HG03064 (cell line): ENCODE data around the gene KRCC1.

ENCODE experiments used
- ATAC-seq: cut with Tn5 transposase; IDR thresholded peaks from one replicate; pipeline ENCODE4 v1.9.1; 2021; ENCODE audit warnings: low read depth; ENCODE audit not compliant: unreplicated experiment

KRCC1 gene

DNA sequence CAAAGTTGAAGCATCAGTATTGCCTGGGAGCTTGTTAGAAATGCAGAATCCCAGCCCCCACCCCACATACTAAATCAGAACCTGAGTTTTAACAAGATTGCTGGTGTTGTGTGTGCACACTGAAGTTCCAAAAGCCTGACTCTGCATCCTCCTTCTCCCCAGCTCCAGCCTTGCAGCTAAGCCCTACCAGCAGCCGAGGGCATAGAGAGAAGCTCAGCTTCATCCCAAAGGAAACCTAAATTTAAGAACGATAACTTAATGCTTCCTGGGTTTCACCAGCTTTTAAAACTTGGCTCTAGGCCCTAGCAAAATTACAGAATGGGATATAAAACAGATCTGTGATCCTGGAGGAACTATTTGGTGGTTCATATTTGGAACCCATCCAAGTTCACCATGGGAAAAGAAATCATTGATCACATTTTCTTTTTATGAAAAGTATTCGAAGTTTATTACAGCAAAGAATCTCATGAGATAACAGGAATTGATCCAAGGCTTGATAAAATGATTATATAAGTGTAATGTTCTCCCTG, 23.1 kb upstream of the KRCC1 start:
- no peak for ATAC-seq

DNA sequence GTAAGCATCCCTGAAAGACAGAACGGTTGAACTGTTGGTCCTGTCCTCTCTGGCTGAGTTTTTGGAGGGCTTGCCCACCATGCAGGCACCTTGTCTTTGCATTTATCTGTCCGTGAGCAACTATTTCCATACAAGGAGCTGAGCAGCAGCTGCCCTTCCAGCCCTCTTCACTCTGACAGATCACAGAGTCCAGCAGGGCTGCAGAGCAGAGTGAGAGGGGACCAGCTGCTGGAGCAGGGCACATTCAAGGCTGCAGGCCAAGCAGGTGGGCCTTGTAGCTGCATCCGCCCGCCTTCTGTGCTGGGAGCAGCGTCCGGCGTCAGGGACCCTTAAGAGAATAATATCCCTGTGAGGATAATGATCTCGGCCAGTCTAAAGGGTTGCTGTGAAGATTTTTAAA, 21.5 kb upstream of the KRCC1 start:
- ATAC-seq = no peak

DNA sequence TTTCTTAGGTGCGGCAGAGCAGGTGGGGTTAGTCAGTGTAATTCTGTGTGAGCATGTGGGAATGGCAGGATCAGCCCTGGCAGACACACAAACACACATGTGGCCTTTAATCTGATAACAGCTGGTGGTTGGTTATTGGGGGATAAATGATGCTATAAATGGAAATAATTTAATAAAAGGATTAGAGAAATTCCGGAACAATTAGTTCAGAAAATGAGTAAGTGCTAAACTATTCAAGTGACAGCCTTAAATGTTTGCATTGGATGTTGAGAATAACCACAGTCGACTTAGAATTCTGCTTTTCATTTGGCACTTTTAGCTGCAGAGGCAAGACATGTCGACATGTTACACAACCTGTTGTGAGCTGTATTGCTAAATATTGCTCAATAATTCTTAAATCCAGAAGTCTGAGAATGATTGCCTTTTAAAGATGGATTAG, 19.3 kb upstream of the KRCC1 start:
- ATAC-seq = no peak

DNA sequence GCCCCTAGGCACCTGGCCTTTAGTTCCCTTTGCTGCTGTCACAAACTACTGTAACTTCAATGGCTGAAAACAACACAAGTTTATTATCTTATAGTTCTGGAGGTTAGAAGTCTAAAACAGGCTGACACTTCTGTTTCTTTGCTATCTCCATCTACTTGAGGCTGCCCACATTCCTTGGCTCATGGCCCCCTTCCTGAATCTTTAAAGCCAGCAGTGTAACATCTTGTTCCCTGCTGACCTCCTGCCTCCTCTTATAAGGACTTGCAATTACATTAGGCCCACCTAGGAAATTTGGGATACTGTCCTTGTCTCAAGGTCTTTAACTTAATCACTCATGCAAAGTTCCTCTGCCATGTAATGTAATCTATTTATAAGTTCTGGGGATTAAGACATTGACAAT, 18.6 kb upstream of the KRCC1 start:
- no peak for ATAC-seq

DNA sequence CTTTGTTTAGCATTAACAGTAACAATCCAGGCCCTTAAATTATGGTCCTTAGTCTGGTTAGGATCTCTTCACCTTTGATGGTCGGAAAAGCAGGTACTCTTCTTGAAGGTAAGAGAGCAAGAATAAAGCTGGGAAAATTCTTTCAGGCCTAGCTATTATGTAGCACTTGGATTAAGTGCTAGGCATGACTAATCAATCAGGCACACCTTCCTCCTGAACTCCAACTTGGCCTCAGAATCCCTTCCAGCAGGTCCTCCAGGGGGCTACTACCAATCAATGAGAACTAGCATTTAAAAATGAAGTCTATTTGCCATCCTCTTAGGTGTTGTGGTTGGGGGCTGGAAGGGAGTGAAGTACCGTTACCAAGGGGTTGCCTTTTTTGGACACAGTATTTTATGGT, 15.8 kb upstream of the KRCC1 start:
- no peak for ATAC-seq

DNA sequence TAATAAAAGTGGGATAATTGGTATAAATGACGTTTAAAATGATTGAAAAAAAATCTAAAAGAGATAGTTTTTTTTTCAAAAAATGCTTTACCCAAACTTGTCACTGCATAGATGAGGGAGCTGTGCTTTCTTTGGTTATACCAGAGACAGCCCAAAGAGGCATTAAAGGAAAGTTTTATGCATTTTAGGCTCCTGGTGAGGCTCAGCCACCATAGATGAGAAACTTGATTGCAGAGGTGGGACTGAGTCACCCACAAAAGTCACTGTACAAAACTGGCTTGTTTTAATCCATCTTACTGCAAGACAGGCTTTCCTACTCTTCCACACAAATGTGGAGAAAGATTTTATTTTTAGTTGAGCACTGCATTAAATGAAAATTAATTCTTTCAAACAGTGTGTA, 14.5 kb upstream of the KRCC1 start:
- ATAC-seq = no peak

DNA sequence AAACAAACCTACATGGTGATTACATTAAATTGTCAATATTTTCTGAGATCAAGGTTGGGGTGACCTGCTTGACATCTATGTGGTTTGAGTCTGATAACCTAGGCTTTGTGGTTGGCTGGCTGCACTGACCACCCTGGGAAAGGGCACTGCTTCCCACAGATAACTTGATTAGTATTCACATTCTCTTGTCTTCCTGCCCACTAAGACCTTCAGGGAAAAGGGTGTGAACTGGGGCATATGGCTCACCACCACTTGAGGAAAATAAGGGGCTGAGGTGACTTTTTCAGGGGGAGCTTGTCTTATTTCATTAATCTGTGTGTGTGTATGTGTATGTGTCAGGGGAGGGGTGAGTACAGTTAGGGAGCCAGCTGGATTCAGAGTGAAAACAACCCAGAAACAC, 13.5 kb upstream of the KRCC1 start:
- no peak for ATAC-seq

DNA sequence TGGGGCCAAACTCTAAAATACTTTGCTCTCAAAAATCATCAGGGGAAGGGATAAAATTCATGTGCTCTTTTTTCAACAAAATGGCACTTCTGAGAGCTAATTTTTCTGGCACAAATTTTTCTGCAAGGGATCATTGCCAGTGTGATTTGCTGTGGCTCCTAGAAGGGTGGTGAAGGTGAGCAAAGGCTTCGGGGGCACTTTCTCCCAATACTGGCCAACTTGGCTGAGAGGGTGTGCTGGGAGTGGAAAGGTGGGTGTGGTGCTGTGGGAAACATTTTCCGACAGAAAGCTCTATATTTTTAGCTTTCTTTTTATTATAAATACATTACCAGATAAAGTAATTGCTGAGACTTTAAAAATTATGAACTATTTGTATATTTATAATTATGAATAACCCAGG, 12.5 kb upstream of the KRCC1 start:
- ATAC-seq = no peak

DNA sequence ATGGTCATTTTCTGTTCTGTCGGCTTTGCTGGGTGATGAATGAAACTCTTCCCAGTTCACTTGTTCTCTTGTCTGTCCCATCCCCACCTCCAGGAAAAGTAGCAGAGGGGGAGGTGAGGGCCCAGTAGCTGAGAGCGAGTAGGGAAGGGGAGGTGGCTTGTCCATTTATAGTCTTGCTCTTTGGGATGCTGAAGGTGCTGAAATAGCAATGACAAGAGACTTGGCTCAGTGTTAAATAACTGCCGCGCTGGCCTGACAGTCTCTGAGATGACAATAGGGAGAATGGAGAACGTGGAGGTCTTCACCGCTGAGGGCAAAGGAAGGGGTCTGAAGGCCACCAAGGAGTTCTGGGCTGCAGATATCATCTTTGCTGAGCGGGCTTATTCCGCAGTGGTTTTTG, 12.0 kb upstream of the KRCC1 start, which contains the start of gene SMYD1:
Gene SMYD1, plus strand, starts transcription at position 228 of the 400 bp plus-strand sequence. Its CDS starts 40 bp downstream, at position 268.
- ATAC-seq = no peak

DNA sequence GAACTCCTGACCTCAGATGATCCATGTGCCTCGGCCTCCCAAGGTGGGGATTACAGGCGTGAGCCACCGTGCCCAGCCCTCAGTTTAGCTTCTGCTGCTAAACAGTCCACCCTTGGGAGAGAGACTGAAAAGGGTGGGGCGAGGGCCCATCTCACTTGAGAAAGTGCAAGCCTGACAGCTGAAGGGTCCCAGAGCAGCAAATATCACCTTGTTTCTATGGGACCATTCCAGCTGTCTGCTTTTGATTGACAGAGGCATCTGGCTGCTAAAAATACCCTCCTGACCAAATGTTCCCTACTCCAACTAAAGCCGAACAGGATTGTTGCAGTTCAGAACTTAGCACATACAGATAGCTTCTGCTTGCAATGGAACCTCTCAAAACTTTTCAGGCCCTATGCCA, 11.6 kb upstream of the KRCC1 start:
- no peak for ATAC-seq

DNA sequence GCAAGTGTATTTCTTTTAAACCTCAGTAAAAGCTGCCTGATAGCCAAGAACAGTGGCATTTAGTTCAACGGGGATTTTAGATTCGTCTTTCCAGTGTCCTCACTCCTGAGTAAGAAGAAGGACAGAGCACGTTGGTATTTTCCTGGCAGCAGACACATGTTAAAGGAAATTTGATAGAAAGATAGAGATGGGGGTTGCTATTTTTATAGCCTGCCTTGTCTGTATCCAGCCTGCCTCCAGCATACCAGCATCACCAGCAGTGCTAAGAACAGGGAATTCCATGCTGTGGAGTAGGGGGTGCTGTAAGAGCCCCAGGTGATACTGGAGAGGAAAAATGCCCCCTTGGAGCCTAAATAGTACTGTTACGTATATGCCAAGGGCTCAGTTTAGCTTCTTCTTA, 11.0 kb upstream of the KRCC1 start:
- ATAC-seq = no peak

DNA sequence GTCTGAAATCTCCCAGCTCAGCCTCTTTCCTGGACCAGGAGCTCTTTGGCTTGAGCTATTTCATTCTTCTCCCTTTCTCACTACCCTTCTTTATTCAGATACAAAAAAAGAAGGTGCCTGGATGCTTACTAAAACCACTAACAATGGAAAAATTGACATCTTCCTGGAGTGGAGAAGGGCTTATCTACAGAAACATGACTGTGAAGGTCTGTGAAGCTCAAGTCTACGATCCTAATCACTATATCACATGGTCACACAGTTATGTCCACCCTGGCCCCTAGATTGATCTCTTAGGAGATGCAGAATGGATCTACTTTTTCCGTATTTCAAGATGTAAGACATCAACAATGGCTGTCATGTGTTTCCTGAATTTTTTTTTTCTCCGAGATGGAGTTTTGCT, 5.7 kb upstream of the KRCC1 start:
- no peak for ATAC-seq

DNA sequence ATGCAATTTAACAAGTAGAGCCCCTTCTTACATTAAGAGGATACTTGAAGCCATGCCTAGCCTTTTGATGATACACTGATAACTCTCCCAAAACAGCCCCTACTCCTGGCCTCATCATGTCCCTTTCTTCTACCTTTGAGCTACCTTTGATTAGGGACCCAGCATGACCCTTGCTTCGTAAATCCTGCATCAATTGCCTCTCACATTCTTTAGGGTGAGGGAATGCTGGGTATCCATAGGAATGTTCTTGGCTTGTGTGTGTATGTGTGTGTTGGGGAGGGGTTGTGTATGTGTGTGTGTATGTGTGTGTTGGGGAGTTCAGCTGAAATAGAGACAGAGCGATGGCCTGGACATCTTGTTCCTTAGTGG, 5.3 kb upstream of the KRCC1 start:
- no peak for ATAC-seq

DNA sequence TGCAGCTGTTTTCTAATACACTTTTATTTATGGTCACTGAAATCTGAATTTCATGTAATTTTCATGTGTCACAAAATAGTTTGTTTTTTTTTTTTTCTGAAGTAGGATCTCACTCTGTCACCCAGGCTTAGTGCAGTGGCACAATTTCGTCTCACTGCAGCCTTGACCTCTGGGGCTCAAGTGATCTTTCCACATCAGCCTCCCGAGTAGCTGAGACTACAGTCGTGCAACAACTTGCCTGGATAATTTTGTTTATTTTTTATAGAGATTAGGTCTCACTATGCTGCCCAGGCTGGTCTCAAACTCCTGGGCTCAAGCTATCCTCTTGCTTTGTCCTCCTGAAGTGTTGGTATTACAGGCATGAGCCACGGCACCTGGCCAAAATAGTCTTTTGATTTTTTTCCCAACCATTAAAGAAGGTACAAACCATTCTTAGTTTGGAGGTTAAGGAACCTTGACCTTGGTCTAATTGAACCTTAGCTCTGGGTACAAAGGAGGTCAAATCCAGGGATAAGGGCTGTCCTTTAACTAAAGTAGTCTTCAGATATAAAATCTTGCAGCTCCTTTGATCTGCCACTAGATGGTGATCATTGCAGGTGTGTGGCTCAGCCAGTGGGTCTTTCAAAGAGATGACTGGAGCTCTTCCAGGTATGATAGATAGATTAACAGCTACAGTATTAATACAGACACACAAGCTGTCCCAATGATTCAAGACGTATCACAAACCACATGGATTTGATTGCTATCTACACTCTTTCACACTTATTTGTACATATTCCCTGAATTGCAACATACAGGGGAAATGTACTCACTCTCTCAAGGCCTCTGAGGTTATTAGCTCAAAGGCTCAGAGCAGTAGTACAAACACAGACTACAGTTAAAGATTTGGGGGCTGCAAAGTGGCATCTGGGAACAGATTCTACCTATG, 4.7 kb upstream of the KRCC1 start:
- no peak for ATAC-seq

DNA sequence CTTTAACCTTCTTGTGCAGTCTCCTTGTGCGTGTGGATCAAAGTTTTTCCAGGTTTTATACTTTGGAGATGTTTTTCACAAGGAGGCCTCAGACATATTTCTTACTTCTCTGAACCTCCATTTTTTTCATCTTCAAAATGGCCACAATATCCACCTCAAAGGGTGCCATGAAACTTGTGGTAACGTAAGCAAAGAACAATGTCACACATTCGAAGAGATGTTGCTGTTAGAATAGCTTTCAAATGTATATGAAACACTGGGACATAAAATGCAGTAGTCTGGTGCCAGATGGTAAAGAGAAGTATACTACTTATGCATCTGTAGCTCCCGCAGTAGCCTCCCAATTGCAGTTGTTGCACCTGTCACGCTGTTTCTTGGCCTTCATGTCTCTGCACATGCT, 2.6 kb upstream of the KRCC1 start:
- no peak for ATAC-seq

DNA sequence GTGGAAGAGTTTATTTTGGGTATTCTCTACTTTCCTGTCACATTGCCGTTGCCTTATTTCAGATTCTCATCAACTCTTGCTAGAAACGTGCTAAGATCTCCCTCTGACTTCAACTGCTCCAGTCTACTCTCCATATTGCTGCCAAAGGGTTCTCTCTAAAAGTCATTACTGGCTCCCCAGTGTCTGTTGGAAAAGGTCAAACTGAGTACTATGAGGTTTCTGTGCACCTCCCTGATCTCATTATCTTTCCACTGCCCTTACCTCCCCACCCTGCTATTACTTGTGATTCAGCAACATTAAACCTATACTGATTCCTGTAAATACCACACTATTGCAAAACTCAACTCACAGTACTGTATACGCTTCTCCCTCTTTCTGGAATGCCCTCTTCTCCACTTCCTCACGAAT, 1.9 kb upstream of the KRCC1 start:
- no peak for ATAC-seq

DNA sequence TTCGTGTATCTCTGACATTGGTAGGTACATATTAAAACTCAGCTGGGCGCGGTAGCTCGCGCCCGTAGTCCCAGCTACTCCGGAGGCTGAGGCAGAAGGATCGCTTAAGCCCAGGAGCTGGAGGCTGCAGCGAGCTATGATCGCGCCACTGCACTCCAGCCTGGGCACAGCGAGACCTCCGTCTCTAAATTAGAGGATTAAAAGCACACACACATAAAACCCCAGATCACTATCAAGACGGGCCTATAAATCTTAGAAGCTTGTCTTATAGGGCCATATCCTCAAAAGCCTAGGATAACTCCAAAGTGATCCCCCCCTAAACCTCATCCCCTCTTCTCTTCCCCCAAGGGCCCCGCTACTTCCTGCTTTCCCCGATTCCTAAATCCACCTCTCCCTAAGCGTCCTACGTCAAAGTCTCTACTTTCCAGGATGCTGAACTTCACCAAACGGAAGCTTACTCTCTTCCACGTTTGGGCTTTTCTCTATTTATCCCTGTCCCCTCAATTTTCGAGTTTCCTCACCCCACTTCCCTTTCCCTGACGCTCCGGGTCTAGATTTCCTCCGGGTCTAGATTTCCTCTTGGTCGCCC, 707 bp downstream of the KRCC1 start:
- ATAC-seq = no peak

DNA sequence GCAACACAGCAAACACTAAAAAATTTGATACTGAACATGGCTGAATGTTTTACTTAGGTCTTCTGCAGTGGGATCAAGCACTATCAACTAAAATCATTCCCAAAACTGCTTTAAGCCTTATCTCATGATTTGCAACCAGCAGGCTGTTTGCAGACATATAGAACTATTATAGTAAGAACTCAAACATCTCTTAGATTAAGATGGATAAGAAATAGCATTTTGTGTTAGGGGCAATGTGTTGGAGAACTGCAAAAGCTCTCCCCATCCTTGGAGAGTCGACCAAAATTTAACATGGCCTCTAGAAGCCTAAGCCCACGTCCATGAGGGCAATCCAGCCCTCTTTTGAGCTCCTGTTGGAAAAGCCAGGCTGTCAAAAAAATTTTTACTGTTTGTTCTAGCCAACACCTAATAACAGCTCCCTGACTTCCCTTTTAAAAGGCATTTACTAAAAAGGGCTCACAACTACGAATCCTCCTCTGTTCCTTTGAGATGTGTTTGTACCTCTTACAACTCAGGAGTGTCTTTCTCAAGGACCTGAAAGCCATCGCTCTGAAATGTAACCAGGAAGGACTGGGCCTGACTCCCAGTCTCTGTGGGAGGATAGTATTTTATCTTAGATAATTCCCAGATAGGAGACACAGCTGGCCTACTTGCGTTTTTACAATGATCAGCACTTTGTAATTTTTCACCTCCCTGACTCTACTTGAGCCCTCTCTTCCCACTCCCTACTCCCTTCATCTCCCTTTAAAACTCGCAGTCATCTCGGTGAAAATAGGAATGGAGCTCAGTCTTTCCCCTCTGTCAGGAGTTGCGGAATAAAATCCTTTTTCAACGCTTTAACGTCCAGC, 1.4 kb downstream of the KRCC1 start:
- no peak for ATAC-seq

DNA sequence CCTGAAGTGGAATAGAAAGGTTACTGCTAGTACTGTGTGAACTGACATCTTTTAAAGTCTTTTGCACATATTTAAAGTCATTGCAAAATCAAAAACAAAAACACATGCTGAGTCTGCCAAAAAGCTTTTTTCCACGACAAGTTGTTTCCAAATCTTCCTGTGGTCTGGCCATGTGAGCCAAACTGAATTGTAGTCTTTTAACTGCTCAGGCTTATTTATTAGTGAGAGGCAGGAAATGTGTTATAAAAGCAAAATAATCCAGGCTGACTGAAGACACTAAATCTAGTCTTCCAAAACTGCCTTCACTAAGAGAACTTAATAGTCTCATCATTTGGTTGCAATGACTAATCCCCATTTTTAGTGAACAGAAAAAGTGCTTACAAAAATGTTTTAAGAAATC, 2.3 kb downstream of the KRCC1 start:
- no peak for ATAC-seq

DNA sequence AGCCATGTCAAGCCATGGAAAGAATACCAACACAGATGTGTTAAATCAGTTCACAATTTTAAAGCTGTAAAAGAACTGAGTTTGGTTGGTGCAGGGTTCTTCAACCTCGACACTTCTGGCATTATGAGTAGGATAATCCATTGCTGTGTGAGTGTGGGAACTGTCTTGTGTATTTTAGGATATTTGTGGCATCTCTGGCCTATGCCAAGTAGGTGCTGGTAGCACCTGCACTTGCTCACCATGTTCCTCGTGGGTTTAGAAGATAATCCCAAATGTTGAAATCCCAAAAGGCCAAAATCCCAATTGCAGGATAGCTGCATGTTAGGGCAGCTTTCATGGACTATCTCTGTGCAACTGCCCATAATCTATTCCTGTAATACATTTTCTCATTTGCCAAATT, 3.8 kb downstream of the KRCC1 start:
- ATAC-seq = no peak

DNA sequence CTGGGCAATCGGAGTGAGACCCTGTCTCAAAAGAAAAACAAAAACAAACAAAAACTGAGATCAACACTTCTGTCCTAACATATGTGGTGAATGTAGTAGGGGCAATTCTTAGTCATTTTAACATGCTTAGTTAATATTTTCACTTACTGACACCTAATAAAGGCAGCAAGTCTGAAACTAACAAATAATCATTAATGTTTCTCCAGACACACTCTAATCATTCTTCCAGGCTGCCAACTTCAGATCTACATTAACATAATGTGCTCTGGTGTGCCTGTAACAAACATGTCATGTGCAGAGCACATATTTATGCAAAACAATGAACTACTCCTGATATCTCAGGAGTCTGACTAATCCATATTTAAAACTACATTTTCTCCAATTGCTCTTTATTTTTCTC, 6.0 kb downstream of the KRCC1 start:
- ATAC-seq = no peak
